Measurements from ENCODE around the gene HIPK2.

HIPK2 gene

DNA sequence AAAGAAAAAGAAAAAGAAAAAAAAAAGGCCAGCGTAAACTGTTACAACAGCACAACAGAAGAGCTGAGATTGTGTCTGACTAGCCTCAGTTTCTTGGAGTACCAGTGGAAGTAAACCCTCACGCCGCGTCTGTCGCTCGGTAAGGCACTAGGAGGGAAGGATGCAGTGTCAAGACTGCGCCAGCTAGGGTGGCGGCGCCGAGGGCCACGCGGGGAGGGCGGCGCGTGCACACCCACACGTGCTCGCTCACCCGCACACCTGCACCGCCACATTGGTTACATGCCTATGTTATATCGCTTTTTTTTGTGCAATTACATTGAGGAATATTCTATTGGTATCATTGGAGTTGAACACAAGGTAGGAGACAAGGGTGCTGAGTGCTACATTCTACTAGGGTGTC is 206.1 kb downstream of the HIPK2 start:
- H3K4me3 ChIP-seq (IDR thresholded peaks at IDR 0.05; ENCODE audit: insufficient read depth, low read depth, low read length): no peak overlapping the region
- H3K36me3 ChIP-seq (ENCODE audit: insufficient read depth): no peaks in the 10 kb centered on the region; the same call in 1 of the 2 replicates
- H4K20me1 ChIP-seq (ENCODE audit: insufficient read depth): no peaks in the 10 kb centered on the region
- no peak overlapping the region for H3K4me2 ChIP-seq
- H3K4me1 ChIP-seq (ENCODE audit: low read depth, poor library complexity, severe bottlenecking): no peaks in the 10 kb centered on the region
- TF ChIP-seq, protein P1, sequence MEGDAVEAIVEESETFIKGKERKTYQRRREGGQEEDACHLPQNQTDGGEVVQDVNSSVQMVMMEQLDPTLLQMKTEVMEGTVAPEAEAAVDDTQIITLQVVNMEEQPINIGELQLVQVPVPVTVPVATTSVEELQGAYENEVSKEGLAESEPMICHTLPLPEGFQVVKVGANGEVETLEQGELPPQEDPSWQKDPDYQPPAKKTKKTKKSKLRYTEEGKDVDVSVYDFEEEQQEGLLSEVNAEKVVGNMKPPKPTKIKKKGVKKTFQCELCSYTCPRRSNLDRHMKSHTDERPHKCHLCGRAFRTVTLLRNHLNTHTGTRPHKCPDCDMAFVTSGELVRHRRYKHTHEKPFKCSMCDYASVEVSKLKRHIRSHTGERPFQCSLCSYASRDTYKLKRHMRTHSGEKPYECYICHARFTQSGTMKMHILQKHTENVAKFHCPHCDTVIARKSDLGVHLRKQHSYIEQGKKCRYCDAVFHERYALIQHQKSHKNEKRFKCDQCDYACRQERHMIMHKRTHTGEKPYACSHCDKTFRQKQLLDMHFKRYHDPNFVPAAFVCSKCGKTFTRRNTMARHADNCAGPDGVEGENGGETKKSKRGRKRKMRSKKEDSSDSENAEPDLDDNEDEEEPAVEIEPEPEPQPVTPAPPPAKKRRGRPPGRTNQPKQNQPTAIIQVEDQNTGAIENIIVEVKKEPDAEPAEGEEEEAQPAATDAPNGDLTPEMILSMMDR (conservative IDR thresholded peaks at IDR 0.05; ENCODE audit: low read depth, low read length): no peak
- H3K27me3 ChIP-seq (ENCODE audit: insufficient read depth, low read depth): no peaks in the 10 kb centered on the region
- H3K79me2 ChIP-seq (ENCODE audit: insufficient read depth, low read depth): no peaks in the 10 kb centered on the region
- no peak overlapping the region for H2AFZ ChIP-seq (ENCODE audit: low read depth)
- no peak overlapping the region for H3K27ac ChIP-seq
- H3K9ac ChIP-seq: no peak overlapping the region

DNA sequence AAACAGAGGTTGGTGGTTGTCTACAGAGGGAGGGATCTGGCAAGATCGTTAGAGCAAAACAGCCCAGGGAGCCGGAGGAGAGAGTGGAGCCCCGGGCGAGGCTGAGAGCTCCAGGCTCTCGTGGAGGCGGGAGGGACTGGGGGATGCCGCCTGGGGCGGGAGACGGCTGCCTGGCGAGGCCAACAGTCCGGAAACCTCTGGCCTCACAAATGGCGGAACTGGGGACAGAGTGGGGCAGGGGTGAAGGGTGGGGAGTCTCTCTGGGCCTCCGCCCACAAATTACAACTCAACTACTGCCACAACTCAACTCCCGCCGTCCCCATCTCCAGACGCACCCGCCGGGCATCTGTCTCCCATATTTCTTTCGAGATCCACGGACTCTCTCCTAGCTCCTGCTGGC is 206.6 kb downstream of the HIPK2 start:
- Histone ChIP-seq H3K79me2 (ENCODE audit: insufficient read depth, low read depth) (no peaks in the 10 kb centered on the region), H2AFZ (ENCODE audit: low read depth) (no peak overlapping the region), H3K27ac (no peak overlapping the region), H3K4me1 (ENCODE audit: low read depth, poor library complexity, severe bottlenecking) (no peaks in the 10 kb centered on the region), H3K9ac (no peak overlapping the region), H3K4me3 (IDR thresholded peaks at IDR 0.05; ENCODE audit: insufficient read depth, low read depth, low read length) (no peak overlapping the region), H3K36me3 (ENCODE audit: insufficient read depth) (no peaks in the 10 kb centered on the region; the same call in 1 of the 2 replicates), H4K20me1 (ENCODE audit: insufficient read depth) (no peaks in the 10 kb centered on the region), H3K27me3 (ENCODE audit: insufficient read depth, low read depth) (no peaks in the 10 kb centered on the region), H3K4me2 (no peak overlapping the region)
- TF ChIP-seq, protein P1 (conservative IDR thresholded peaks at IDR 0.05; ENCODE audit: low read depth, low read length): no peak

DNA sequence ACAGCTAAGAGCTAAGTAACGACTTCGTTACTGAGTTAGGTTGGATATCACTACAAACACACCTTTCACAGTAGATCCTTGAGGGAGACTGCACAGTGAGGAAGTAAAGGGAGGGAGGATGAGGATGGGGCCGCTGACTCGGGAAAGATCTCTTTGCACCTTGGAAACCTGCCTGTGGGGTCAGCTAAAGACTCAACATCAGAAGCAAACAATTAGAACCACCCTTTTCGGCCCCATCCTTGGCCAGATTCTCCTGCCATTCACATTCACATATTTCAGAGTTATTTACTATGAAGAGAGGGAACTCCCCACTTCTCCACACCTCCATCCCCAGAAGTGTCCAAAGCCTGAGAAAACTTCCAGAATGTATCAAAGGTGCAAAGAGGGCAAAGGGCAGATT is 207.2 kb downstream of the HIPK2 start:
- Histone ChIP-seq H3K36me3 (ENCODE audit: insufficient read depth) (no peaks in the 10 kb centered on the region; the same call in 1 of the 2 replicates), H3K4me2 (no peak overlapping the region), H3K79me2 (ENCODE audit: insufficient read depth, low read depth) (no peaks in the 10 kb centered on the region), H4K20me1 (ENCODE audit: insufficient read depth) (no peaks in the 10 kb centered on the region), H3K9ac (no peak overlapping the region), H3K4me3 (IDR thresholded peaks at IDR 0.05; ENCODE audit: insufficient read depth, low read depth, low read length) (no peak overlapping the region), H3K27ac (no peak overlapping the region), H3K27me3 (ENCODE audit: insufficient read depth, low read depth) (no peaks in the 10 kb centered on the region), H3K4me1 (ENCODE audit: low read depth, poor library complexity, severe bottlenecking) (no peaks in the 10 kb centered on the region), H2AFZ (ENCODE audit: low read depth) (no peak overlapping the region)
- TF ChIP-seq, protein P1 (conservative IDR thresholded peaks at IDR 0.05; ENCODE audit: low read depth, low read length): no peak

DNA sequence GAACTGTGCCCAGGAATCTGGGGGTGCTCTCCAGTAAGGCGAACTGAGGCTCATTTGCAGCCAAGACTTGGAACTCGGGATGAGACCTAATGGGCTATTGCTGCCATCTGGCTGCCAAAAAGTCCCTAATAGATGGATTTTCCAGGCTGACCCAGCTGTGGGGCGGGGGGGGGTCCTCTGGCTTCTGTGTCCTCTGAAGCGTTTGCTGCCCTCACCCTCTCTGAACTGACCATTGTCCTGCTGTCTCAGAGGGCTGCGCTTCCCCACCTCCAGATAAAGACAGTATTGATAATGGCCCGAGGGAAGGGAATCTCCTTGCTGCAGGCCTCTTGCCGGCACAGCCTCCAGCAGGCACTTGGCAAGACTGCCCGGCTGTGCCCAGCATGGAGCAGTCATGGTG is 207.7 kb downstream of the HIPK2 start:
- Histone ChIP-seq H3K36me3 (ENCODE audit: insufficient read depth) (no peaks in the 10 kb centered on the region; the same call in 1 of the 2 replicates), H3K4me1 (ENCODE audit: low read depth, poor library complexity, severe bottlenecking) (no peaks in the 10 kb centered on the region), H3K4me2 (no peak overlapping the region), H2AFZ (ENCODE audit: low read depth) (no peak overlapping the region), H3K9ac (no peak overlapping the region), H3K27me3 (ENCODE audit: insufficient read depth, low read depth) (no peaks in the 10 kb centered on the region), H4K20me1 (ENCODE audit: insufficient read depth) (no peaks in the 10 kb centered on the region), H3K79me2 (ENCODE audit: insufficient read depth, low read depth) (no peaks in the 10 kb centered on the region), H3K27ac (no peak overlapping the region), H3K4me3 (IDR thresholded peaks at IDR 0.05; ENCODE audit: insufficient read depth, low read depth, low read length) (no peak overlapping the region)
- TF ChIP-seq, protein P1 (conservative IDR thresholded peaks at IDR 0.05; ENCODE audit: low read depth, low read length): no peak

Data from KMS-11 (cell line).